ENCODE results near the gene PTPDC1.
A peak's percentile ranks its signal among the peaks of the same experiment; 100 is the strongest.
"Not testable (repeated sequence)": the region's sequence is repeated elsewhere in the genome, so short reads cannot be mapped to it uniquely, and the experiment has no call there.

Gene PTPDC1

GRCh38 chr9:94094219-94095145 is 10.2 kb downstream of the PTPDC1 start:
- not testable (repeated sequence) for FAIRE-seq

DNA sequence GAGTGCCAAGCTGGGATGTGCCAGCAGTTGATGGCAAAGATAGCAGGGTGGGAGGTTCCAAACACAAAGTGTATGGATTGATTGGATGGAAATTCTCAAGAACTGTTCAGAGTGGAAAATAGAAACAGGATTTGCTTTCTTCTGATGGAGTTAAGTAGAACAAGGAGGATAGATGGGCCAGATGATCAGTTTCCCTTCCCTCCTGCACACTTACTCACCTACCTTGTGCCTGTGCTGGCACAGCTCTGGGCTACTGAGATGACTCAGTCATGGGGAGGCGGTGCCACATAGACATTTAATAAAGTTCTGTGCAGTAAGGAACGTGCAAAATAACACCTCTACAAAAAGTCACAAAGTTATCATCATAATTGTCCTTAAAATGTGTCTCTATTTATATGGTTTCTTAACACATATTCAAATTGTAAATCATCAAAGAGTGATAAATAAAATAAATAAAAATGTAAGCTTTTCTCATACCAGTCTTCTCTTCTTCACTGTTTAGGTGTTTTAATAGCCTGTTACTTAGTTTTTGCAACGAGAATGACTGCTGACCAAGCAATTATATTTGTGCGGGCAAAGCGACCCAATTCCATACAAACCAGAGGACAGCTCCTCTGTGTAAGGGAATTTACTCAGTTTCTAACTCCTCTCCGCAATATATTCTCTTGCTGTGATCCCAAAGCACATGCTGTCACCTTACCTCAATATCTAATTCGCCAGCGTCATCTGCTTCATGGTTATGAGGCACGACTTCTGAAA is 12.7 kb downstream of the PTPDC1 start:
- FAIRE-seq = no peak

- no peak for FAIRE-seq
Observed at GRCh38 chr9:94097788-94098414, 13.6 kb downstream of the PTPDC1 start.

- FAIRE-seq = no peak
Observed at GRCh38 chr9:94100152-94100879, 16.1 kb downstream of the PTPDC1 start.

- FAIRE-seq = no peak
Observed at GRCh38 chr9:94101162-94101853, 17.0 kb downstream of the PTPDC1 start.

GRCh38 chr9:94108584-94108983 is 24.3 kb downstream of the PTPDC1 start:
- no peak for FAIRE-seq

GRCh38 chr9:94110821-94111252 is 26.6 kb downstream of the PTPDC1 start:
- no peak for FAIRE-seq

DNA sequence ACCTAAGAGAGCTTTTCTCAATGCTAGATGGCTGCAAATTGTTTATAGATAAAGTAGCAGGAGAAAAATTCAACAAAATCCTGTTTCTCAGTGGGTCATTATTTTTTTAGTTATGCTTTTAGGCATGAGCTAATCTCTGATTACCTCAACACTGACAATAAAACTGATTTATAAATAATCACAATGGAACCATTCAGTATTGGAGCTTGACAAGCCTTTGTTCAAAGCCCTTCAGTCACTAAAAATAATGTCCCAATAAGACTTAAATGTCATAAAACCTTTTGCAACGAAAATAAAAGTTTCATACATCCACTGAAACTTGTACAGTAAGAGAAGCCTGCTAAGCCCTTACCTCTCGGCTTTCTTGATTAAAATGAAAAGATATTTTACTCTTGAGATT is 27.2 kb downstream of the PTPDC1 start:
- FAIRE-seq = no peak

DNA sequence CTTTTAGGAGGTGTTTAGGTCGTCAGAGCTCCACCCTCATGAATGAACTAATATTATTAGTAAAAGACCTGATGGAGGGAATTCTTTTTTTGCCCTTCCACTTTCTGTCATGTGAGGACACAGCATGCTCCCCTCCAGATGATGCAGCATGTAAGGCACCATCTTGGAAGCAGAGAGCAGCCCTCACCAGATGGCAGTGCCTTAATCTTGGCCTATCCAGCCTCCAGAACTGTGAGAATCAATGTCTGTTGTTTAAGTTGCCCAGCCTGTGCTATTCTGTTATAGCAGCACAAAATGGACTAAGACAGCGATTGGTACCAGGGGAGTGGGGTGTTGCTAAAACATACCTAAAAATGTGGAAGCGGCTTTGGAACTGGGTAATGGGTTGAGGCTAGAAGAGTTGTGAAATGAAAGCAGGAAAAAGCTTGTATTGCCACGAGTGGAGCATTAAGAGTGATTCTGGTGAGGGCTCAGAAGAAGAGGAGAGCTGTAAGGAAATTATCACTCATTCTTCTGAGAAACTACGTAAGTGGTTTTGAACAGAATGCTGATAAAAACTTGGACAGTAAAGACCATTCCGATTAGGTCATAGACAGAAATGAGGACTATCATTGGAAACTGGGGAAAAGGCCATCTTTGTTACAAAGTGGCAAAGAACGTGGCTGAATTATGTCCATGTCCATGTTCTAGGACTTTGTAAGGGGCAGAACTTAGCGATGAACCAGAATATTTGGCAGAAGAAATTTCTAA is 28.6 kb downstream of the PTPDC1 start:
- FAIRE-seq = no peak

DNA sequence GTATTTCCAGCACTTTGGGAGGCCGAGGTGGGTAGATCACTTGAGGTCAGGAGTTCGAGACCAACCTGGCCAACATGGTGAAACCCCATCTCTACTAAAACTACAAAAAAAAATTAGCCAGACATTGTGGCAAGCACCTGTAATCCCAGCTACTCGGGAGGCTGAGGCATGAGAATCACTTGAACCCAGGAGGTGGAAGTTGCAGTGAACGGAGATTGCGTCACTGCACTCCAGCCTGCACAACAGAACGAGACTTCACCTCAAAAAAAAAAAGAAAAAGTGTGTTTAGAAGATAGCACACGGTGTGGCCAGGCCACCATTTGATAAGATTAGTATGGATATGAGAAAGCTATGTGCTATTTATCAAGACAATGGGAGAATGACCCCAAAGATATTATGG is 35.8 kb downstream of the PTPDC1 start:
- FAIRE-seq = not testable (repeated sequence)

- no peak for FAIRE-seq
Observed at GRCh38 chr9:94120854-94121376, 36.7 kb downstream of the PTPDC1 start.

- FAIRE-seq = no peak
Observed at GRCh38 chr9:94126844-94127243, 42.6 kb downstream of the PTPDC1 start.

- FAIRE-seq = no peak
Observed at GRCh38 chr9:94127806-94128205, 43.5 kb downstream of the PTPDC1 start.

- no peak for FAIRE-seq
Observed at GRCh38 chr9:94128580-94128979, 44.3 kb downstream of the PTPDC1 start.

GRCh38 chr9:94134629-94135028 is 50.4 kb downstream of the PTPDC1 start:
- FAIRE-seq = no peak

DNA sequence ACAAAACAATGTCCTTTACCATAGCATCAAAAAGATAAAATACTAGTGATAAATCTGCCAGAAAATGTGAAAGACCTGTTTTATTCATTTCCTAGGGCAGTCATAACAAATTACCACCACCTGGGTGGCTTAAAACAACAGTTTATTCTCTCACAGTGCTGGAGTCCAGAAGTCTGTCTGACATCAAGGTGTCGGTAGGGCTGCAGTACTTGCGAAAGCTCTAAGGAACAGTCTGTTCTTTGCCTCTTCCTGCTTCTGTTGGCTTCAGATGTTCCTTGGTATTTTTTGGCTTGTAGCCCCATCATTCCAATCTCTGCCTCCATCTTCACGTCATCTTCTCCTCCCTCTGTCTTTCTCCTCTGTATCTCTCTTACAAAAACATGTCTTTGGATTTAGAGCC is 51.0 kb downstream of the PTPDC1 start:
- no peak for FAIRE-seq

DNA sequence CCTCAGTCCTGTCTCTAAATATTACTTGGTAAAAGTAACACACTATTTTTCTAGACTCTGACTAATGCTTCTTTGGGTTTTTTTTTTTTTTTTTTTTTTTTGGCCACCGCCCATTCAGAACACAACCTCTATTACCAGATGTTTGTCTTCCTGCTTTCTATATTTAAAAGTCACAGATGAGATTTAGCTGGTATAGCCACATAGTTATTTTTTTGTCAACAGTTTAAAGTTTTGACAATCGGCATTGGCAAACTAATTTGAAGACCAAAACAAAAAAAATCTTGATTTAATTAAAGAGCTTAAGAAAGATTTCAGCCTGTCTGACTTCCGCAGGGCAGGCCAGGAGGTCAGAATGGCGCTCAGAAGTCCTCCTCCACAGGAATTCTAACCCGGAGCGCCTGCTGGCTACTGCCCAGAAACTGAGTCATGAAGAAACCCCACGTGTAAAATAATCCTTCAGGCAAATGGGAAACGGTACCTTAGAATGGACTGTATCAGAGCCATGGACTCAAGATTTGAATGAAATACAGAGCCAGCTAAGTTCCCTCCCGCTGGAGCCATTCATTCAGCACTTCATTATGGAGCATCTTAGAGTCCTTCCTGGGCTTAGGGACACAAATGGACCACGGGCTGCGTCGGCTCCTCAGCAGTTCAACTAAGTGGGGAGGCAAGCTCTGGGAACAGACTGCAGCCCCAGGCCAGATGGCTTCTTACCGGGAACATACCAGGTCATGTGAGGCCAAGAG is 55.6 kb downstream of the PTPDC1 start:
- FAIRE-seq = peak; percentile 99

- no peak for FAIRE-seq
Observed at GRCh38 chr9:94140418-94140780, 56.1 kb downstream of the PTPDC1 start.

- no peak for FAIRE-seq
Observed at GRCh38 chr9:94140791-94141790, 56.8 kb downstream of the PTPDC1 start.
